Peyer's patch (tissue), 4 donors: ENCODE data around the gene CD6. TPM values are rescaled to one million over a fixed set of nuclear protein-coding genes. Genes with fewer than 3 reads are reported as not detected.
A peak's percentile ranks its signal among the peaks of the same experiment; 100 is the strongest.

Experiments
- DNase-seq, 3 donors: peaks; one replicate each; pipeline ENCODE4 v3.0.0-alpha.2; 2017 to 2019
- H3K27ac ChIP-seq, 4 donors: fragments of 200-600 bp; sonication (generic); one replicate each; pipeline ENCODE4 v1.5.1; 2016 to 2019
- H3K27me3 ChIP-seq, 2 donors: fragments of 200-600 bp; sonication (generic); one replicate each; pipeline ENCODE4 v1.5.1; 2019
- H3K36me3 ChIP-seq, 3 donors: fragments of 200-600 bp; sonication (generic); one replicate each; pipeline ENCODE4 v1.5.1; 2016 to 2019
- H3K4me1 ChIP-seq, 4 donors: fragments of 200-600 bp; sonication (generic); one replicate each; pipeline ENCODE4 v1.5.1; 2016 to 2019
- H3K4me3 ChIP-seq, 4 donors: fragments of 200-600 bp; sonication (generic); 1 replicate in 3 of 4; 2 replicates in 1 of 4; pipeline ENCODE4 v1.5.1; 2016 to 2019; ENCODE audit warnings: mild to moderate bottlenecking in 1 of 4
- H3K9me3 ChIP-seq, 4 donors: fragments of 200-600 bp; sonication (generic); one replicate each; pipeline ENCODE4 v1.5.1; 2016 to 2019; ENCODE audit warnings: mild to moderate bottlenecking in 1 of 4
- CTCF ChIP-seq, 6 experiments: fragments of 450-650 bp in 4 of 6; fragments of 200-600 bp in 2 of 6; sonication (generic) in 1 of 6; IDR thresholded peaks; one replicate each; pipeline ENCODE4 v1.5.1; 2017 to 2019; ENCODE audit warnings: antibody characterized with exemption in 6 of 6, mild to moderate bottlenecking in 3 of 6, moderate library complexity in 1 of 6
- POLR2A ChIP-seq, 2 donors: fragments of 450-650 bp; IDR thresholded peaks; one replicate each; pipeline ENCODE4 v1.5.1; 2017; ENCODE audit warnings: antibody characterized with exemption in 2 of 2, mild to moderate bottlenecking in 2 of 2, moderate library complexity in 2 of 2
- total RNA-seq, 4 donors: library from RNA; depleted of rRNA; stranded (reverse); fragments of >200 nt; gene quantifications; one replicate each; pipeline ENCODE4 v1.1.0, GENCODE V29; 2016

The CD6 gene
- total RNA-seq, 4 donors from 2014 or later, result 3.3 to 15.7 (median 4.7) TPM

GRCh38 chr11:61023086-61023965 is 51.8 kb downstream of the CD6 start:
- Histone ChIP-seq H3K27me3 (no peaks in the 10 kb centered on the region), H3K9me3 (no peaks in the 10 kb centered on the region), H3K36me3 (no peaks in the 10 kb centered on the region), H3K4me3 (no peak overlapping the region), H3K4me1 (peaks cover 0 to 35% (median 19%) of the 10 kb centered on the region in 4 donors), H3K27ac (peak overlapping the region in 3 of 4 donors; percentile 7 to 70 (median 51))
- TF ChIP-seq POLR2A (IDR thresholded peaks at IDR 0.05), result no peak
- TF ChIP-seq CTCF (IDR thresholded peaks at IDR 0.05), result no peak
- DNase-seq, result peak; percentile 27 to 77 (median 66)

DNA sequence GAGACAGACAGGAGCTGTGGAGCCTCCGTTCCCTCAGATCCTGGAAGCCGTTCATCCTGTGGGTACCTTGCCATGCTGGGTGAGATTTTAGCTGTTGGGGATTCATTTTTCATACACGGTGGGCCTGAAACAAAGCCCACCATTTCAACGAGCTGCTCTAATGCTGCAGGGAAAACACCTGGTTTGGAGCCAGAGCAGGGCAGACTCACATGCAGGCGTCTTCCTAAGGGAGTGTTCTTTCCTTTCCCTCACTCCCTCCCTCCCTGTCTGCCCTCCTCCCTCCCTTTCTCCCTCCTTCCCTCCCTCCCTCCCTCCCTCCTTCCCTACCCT is 52.5 kb downstream of the CD6 start:
- Histone ChIP-seq H3K36me3 (no peaks in the 10 kb centered on the region), H3K9me3 (no peaks in the 10 kb centered on the region), H3K27ac (peak overlapping the region in 3 of 4 donors; percentile 7 to 70 (median 51)), H3K4me1 (peaks cover 0 to 35% (median 19%) of the 10 kb centered on the region in 4 donors), H3K27me3 (no peaks in the 10 kb centered on the region), H3K4me3 (no peak overlapping the region)
- DNase-seq, result no peak
- no peak for TF ChIP-seq POLR2A (IDR thresholded peaks at IDR 0.05)
- no peak for TF ChIP-seq CTCF (IDR thresholded peaks at IDR 0.05)

DNA sequence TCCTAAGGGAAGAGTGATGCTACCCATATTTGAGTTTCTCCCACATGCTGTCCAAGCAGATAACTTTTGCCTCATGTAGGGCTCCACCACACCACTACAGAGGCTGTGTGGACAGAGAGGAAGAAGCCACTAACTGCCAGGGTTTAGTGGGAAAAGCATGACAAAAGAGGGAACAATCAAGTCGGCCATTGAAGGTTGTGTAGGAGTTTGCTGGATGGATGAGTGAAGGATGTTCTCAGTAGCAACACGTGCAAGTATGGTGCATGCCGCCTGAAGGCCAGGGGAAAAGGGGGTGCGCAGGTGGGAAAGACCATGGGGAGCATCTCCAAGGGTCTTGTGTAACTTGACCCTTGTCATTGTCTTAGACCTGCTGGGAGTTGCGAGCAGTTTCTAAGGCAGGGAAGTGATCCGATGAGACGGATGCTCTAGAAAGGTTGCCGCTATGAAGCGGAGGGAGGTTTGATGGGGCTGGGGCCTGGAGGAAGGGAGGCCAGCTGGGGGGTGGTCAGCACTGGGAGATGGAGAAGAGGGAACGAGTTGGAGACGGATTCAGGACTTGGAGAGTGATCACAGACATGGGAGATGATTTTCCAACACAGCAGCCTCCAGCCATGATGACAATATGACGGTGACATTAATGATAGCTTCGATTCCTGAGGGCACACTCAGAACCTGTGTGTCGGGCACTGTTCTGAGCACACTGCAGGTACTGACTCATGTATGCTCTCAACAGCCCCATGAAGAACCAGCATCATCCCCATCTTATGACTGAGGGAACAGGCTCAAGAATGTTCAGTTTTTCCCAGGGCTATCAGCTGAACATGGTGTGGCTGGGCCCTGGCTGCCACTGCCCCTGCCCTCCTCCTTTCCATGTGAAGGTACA is 53.7 kb downstream of the CD6 start:
- Histone ChIP-seq H3K27me3 (no peaks in the 10 kb centered on the region), H3K4me1 (peaks cover 0 to 35% (median 19%) of the 10 kb centered on the region in 4 donors), H3K4me3 (no peak overlapping the region), H3K27ac (peak overlapping the region; percentile 17 to 79 (median 66)), H3K9me3 (no peaks in the 10 kb centered on the region), H3K36me3 (no peaks in the 10 kb centered on the region)
- no peak for DNase-seq
- TF ChIP-seq POLR2A (IDR thresholded peaks at IDR 0.05) (no peak), CTCF (IDR thresholded peaks at IDR 0.05) (no peak)

- peaks cover 0 to 35% (median 19%) of the 10 kb centered on the region in 4 donors for H3K4me1 ChIP-seq
- H3K27ac ChIP-seq, result peak overlapping the region; percentile 17 to 79 (median 66)
- H3K9me3 ChIP-seq, result no peaks in the 10 kb centered on the region
- TF ChIP-seq CTCF (IDR thresholded peaks at IDR 0.05) (no peak), POLR2A (IDR thresholded peaks at IDR 0.05) (no peak)
- H3K36me3 ChIP-seq, result no peaks in the 10 kb centered on the region
- no peaks in the 10 kb centered on the region for H3K27me3 ChIP-seq
- no peak overlapping the region for H3K4me3 ChIP-seq
- DNase-seq, result no peak
These were observed 54.3 kb downstream of the CD6 start for GRCh38 chr11:61025821-61026120.

DNA sequence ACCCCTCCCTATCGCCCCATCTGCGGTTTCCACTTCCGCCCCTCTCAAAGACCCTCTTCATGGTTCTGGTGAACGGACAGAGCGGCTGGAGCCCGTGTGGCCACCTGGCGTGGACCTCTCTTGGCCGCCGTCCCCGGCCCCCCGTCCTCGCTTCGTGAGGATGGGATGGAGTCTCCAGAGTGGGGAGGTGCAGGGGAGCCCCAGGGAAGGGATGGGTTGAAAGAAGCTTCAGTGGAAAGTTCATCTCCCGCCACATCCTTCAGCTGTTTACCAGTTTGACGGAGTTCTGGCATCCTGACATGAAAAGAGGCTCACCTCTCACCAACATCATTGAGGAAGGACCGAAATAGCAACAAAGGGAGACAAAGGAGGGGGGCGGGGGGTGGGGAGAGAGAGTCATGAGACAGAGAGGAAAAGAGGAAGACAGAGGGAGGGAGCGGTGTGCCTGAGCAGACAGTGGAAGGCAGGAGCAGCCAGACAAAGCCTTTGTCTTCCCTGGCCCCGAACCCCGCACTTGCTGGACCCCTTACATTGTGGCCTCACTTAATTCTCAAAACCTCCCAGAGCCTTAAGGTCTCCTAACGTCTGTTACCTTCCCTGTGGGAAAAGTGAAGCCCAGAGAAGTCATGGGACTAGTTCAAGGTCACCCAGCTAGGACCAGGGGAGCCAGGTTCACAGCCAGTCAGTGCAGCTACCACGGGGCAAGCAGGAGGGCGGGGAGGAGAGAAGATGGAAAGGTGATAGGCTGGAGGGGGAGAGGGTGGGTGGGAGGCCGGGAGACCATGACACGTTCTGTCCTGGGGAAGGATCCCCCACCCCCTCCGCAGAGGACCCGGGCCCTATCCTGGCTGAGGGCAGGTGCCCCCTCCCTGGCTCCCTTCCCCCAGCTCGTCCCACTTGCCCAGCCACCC is 54.9 kb downstream of the CD6 start:
- no peaks in the 10 kb centered on the region for H3K27me3 ChIP-seq
- H3K9me3 ChIP-seq, result no peaks in the 10 kb centered on the region
- no peak overlapping the region for H3K4me3 ChIP-seq
- TF ChIP-seq POLR2A (IDR thresholded peaks at IDR 0.05) (no peak), CTCF (IDR thresholded peaks at IDR 0.05) (no peak)
- peak overlapping the region; percentile 17 to 79 (median 66) for H3K27ac ChIP-seq
- DNase-seq, result peak in 2 of 3 donors; percentile 68 to 77
- peaks cover 0 to 33% (median 18%) of the 10 kb centered on the region in 4 donors for H3K4me1 ChIP-seq
- no peaks in the 10 kb centered on the region for H3K36me3 ChIP-seq
